ENCODE data around the gene ILKAP.

The ILKAP gene

DNA sequence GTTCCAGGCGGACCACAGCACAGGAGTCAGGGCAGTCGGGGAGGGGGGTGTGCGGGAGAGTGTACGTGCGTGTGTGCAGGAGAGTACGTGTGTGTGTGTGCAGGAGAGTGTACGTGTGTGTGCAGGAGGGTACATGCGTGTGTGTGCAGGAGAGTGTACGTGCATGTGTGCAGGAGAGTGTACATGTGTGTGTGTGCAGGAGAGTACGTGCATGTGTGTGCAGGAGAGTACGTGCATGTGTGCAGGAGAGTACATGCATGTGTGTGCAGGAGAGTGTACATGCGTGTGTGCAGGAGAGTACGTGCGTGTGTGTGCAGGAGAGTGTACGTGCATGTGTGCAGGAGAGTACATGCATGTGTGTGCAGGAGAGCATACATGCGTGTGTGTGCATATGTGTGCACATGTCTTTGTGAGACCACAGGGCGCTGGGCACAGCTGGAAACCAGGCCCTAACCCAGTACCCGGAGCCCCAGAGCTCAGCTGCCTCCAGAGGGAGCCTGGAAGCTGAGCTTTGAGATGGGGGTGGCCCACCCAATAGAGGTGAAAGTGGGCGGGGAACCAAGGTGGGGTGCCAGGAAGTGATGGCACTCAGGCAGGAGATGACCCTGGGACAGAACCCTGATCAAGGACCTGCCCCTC lies 78.9 kb downstream of the ILKAP start:
- no peaks in the 10 kb centered on the region for H3K79me2 ChIP-seq (ENCODE audit: insufficient read depth, low read length)
- H2AFZ ChIP-seq (ENCODE audit: low read length), result no peak overlapping the region
- H3K4me1 ChIP-seq (ENCODE audit: insufficient read depth, low read length, severe bottlenecking), result no peaks in the 10 kb centered on the region
- no peaks in the 10 kb centered on the region for H3K9me3 ChIP-seq (ENCODE audit: low read length)
- no peak overlapping the region for H3K4me2 ChIP-seq (ENCODE audit: low read length)
- H3K9ac ChIP-seq (ENCODE audit: low read length), result no peak overlapping the region
- peaks cover 7% of the 10 kb centered on the region for H3K27me3 ChIP-seq (ENCODE audit: insufficient read depth, low read length)
- no peaks in the 10 kb centered on the region for H4K20me1 ChIP-seq (ENCODE audit: insufficient read depth, low read length)
- no peaks in the 10 kb centered on the region for H3K36me3 ChIP-seq (ENCODE audit: insufficient read depth, low read length)
- H3K9me2 ChIP-seq (ENCODE audit: low read depth, low read length), result no peaks in the 10 kb centered on the region
- H3F3A ChIP-seq (ENCODE audit: insufficient read depth, low read length), result no peaks in the 10 kb centered on the region
- TF ChIP-seq, protein P1, sequence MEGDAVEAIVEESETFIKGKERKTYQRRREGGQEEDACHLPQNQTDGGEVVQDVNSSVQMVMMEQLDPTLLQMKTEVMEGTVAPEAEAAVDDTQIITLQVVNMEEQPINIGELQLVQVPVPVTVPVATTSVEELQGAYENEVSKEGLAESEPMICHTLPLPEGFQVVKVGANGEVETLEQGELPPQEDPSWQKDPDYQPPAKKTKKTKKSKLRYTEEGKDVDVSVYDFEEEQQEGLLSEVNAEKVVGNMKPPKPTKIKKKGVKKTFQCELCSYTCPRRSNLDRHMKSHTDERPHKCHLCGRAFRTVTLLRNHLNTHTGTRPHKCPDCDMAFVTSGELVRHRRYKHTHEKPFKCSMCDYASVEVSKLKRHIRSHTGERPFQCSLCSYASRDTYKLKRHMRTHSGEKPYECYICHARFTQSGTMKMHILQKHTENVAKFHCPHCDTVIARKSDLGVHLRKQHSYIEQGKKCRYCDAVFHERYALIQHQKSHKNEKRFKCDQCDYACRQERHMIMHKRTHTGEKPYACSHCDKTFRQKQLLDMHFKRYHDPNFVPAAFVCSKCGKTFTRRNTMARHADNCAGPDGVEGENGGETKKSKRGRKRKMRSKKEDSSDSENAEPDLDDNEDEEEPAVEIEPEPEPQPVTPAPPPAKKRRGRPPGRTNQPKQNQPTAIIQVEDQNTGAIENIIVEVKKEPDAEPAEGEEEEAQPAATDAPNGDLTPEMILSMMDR (IDR thresholded peaks at IDR 0.05; ENCODE audit: low read length), result no peak
- TF ChIP-seq EZH2 (IDR thresholded peaks at IDR 0.05; ENCODE audit: borderline replicate concordance, low read length), result no peak
- no peak overlapping the region for H3K27ac ChIP-seq (ENCODE audit: low read depth, low read length, poor library complexity, severe bottlenecking)
- no peak overlapping the region for H3K4me3 ChIP-seq (ENCODE audit: low read depth, low read length, poor library complexity, severe bottlenecking)

DNA sequence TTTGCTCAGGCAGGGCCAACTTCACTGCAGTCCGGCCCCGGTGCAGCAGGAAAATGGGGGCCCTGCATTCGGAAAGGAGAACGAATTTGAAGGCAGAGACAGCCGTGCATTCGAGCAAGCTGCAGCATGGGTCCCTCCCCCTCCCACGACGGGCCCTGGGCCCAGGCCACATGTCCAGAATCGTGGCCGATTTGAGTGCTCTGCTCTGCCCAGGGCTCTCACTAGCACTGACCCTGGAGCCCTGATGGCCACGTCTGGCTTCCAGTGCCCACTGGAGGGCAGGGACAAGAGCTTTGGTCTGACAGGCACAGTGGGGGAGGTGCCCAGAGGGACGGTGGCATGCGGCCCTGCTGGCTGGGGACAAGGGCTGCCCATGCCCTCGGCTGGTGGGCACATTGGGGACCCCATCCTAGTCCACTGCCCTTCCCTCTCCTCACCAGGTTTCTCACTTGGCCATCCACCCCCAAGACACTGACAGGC lies 79.5 kb downstream of the ILKAP start:
- H3K27ac ChIP-seq (ENCODE audit: low read depth, low read length, poor library complexity, severe bottlenecking), result no peak overlapping the region
- H3K4me1 ChIP-seq (ENCODE audit: insufficient read depth, low read length, severe bottlenecking), result no peaks in the 10 kb centered on the region
- H3K27me3 ChIP-seq (ENCODE audit: insufficient read depth, low read length), result peaks cover 9% of the 10 kb centered on the region
- no peak overlapping the region for H3K9ac ChIP-seq (ENCODE audit: low read length)
- no peak for TF ChIP-seq EZH2 (IDR thresholded peaks at IDR 0.05; ENCODE audit: borderline replicate concordance, low read length)
- TF ChIP-seq, protein P1 (IDR thresholded peaks at IDR 0.05; ENCODE audit: low read length), result no peak
- no peaks in the 10 kb centered on the region for H3F3A ChIP-seq (ENCODE audit: insufficient read depth, low read length)
- H3K4me3 ChIP-seq (ENCODE audit: low read depth, low read length, poor library complexity, severe bottlenecking), result no peak overlapping the region
- no peaks in the 10 kb centered on the region for H4K20me1 ChIP-seq (ENCODE audit: insufficient read depth, low read length)
- H2AFZ ChIP-seq (ENCODE audit: low read length), result no peak overlapping the region
- no peaks in the 10 kb centered on the region for H3K9me2 ChIP-seq (ENCODE audit: low read depth, low read length)
- no peaks in the 10 kb centered on the region for H3K9me3 ChIP-seq (ENCODE audit: low read length)
- no peaks in the 10 kb centered on the region for H3K79me2 ChIP-seq (ENCODE audit: insufficient read depth, low read length)
- H3K36me3 ChIP-seq (ENCODE audit: insufficient read depth, low read length), result no peaks in the 10 kb centered on the region
- no peak overlapping the region for H3K4me2 ChIP-seq (ENCODE audit: low read length)

DNA sequence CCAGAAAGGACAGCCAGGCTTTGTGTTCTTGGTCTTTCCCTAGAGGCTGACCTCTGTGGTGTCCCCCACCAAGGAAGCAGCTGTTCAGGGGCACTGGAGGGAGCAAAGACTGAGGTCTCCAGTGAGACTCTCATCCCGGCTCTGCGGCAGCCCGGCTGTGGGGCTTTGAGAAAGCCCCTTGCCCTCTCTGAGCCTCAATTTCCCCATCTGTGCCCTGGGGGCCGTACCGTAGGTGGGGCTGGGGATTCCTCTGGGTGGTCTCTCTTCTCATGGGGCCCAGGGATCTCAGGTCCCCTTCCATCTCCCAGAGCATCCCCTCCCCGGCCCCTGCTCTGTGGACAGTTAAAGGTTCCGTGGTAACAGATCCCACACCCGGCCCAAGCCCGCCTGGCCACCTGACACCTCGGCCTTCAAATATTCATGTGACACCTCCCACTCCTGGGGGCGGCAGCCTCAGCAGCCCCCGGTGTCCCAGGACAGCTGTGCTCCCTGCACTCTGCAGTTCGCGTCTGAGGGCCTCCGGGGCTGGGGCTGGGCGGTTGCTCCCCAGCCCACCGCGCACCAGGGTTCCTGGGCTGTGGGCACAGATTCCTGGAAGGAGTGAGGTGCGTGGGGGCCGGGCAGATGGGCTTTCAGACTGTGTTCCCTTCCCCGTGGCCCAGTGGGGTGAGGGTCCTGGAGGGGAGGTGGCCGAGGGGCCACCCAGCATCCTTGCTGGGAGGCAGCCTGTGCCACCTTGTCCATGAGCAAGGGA lies 80.1 kb downstream of the ILKAP start:
- Histone ChIP-seq H3K27ac (ENCODE audit: low read depth, low read length, poor library complexity, severe bottlenecking) (no peak overlapping the region), H3K4me1 (ENCODE audit: insufficient read depth, low read length, severe bottlenecking) (no peaks in the 10 kb centered on the region), H2AFZ (ENCODE audit: low read length) (no peak overlapping the region), H3F3A (ENCODE audit: insufficient read depth, low read length) (no peaks in the 10 kb centered on the region), H3K4me2 (ENCODE audit: low read length) (no peak overlapping the region), H3K9ac (ENCODE audit: low read length) (no peak overlapping the region), H3K9me3 (ENCODE audit: low read length) (no peaks in the 10 kb centered on the region), H3K27me3 (ENCODE audit: insufficient read depth, low read length) (peaks cover 9% of the 10 kb centered on the region), H3K9me2 (ENCODE audit: low read depth, low read length) (no peaks in the 10 kb centered on the region), H4K20me1 (ENCODE audit: insufficient read depth, low read length) (no peaks in the 10 kb centered on the region), H3K4me3 (ENCODE audit: low read depth, low read length, poor library complexity, severe bottlenecking) (no peak overlapping the region), H3K79me2 (ENCODE audit: insufficient read depth, low read length) (no peaks in the 10 kb centered on the region), H3K36me3 (ENCODE audit: insufficient read depth, low read length) (no peaks in the 10 kb centered on the region)
- no peak for TF ChIP-seq EZH2 (IDR thresholded peaks at IDR 0.05; ENCODE audit: borderline replicate concordance, low read length)
- TF ChIP-seq, protein P1 (IDR thresholded peaks at IDR 0.05; ENCODE audit: low read length), result no peak
